HL-60 (cell line): ENCODE data around the gene OR52D1.

ENCODE experiments used
- DNase-seq, 2 experiments: peaks; one replicate each; pipeline ENCODE4 v3.0.0-alpha.2; 2010 to 2020; ENCODE audit warnings: low read depth in 1 of 2, low spot score in 1 of 2
- H3K27ac ChIP-seq: fragments of 250-450 bp; sonication (Bioruptor Pico); replicated peaks from 2 replicates; pipeline ENCODE4 v1.5.1; 2020; ENCODE audit warnings: mild to moderate bottlenecking, moderate library complexity
- H3K27me3 ChIP-seq: fragments of 250-450 bp; sonication (Bioruptor Pico); 2 replicates; pipeline ENCODE4 v1.5.1; 2021; ENCODE audit warnings: mild to moderate bottlenecking, moderate library complexity; ENCODE audit not compliant: insufficient read depth, poor library complexity, severe bottlenecking
- H3K4me3 ChIP-seq: replicated peaks from 2 replicates; pipeline ENCODE4 v1.5.1; 2011; ENCODE audit warnings: mild to moderate bottlenecking, control low read depth, low read length; ENCODE audit not compliant: insufficient read depth
- GABPA ChIP-seq: IDR thresholded peaks from 2 replicates; pipeline ENCODE4 v1.6.1; 2012; ENCODE audit warnings: low read depth
- POLR2AphosphoS5 ChIP-seq: IDR thresholded peaks from 2 replicates; pipeline ENCODE4 v1.6.1; 2012; ENCODE audit warnings: low read depth
- SPI1 ChIP-seq: IDR thresholded peaks from 2 replicates; pipeline ENCODE4 v1.6.1; 2012; ENCODE audit warnings: low read depth, mild to moderate bottlenecking, borderline replicate concordance
- TF ChIP-seq, protein P1 (sequence below): IDR thresholded peaks from one replicate; pipeline ENCODE4 v1.5.1; 2011; ENCODE audit warnings: low read length, control low read depth, inconsistent platforms; ENCODE audit not compliant: insufficient read depth
- TF ChIP-seq, protein P2 (sequence below): IDR thresholded peaks from 2 replicates; pipeline ENCODE4 v1.6.1; 2012; ENCODE audit warnings: low read depth; ENCODE audit not compliant: insufficient replicate concordance

The OR52D1 gene

GRCh38 chr11:5536482-5536881 lies 48.0 kb downstream of the OR52D1 start:
- peaks cover 2% of the 10 kb centered on the region for H3K27me3 ChIP-seq
- no peak overlapping the region for H3K4me3 ChIP-seq
- H3K27ac ChIP-seq = no peak overlapping the region
- no peak for DNase-seq
- TF ChIP-seq, protein P1, sequence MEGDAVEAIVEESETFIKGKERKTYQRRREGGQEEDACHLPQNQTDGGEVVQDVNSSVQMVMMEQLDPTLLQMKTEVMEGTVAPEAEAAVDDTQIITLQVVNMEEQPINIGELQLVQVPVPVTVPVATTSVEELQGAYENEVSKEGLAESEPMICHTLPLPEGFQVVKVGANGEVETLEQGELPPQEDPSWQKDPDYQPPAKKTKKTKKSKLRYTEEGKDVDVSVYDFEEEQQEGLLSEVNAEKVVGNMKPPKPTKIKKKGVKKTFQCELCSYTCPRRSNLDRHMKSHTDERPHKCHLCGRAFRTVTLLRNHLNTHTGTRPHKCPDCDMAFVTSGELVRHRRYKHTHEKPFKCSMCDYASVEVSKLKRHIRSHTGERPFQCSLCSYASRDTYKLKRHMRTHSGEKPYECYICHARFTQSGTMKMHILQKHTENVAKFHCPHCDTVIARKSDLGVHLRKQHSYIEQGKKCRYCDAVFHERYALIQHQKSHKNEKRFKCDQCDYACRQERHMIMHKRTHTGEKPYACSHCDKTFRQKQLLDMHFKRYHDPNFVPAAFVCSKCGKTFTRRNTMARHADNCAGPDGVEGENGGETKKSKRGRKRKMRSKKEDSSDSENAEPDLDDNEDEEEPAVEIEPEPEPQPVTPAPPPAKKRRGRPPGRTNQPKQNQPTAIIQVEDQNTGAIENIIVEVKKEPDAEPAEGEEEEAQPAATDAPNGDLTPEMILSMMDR = no peak
- TF ChIP-seq SPI1 = no peak
- no peak for TF ChIP-seq POLR2AphosphoS5
- no peak for TF ChIP-seq GABPA
- TF ChIP-seq, protein P2, sequence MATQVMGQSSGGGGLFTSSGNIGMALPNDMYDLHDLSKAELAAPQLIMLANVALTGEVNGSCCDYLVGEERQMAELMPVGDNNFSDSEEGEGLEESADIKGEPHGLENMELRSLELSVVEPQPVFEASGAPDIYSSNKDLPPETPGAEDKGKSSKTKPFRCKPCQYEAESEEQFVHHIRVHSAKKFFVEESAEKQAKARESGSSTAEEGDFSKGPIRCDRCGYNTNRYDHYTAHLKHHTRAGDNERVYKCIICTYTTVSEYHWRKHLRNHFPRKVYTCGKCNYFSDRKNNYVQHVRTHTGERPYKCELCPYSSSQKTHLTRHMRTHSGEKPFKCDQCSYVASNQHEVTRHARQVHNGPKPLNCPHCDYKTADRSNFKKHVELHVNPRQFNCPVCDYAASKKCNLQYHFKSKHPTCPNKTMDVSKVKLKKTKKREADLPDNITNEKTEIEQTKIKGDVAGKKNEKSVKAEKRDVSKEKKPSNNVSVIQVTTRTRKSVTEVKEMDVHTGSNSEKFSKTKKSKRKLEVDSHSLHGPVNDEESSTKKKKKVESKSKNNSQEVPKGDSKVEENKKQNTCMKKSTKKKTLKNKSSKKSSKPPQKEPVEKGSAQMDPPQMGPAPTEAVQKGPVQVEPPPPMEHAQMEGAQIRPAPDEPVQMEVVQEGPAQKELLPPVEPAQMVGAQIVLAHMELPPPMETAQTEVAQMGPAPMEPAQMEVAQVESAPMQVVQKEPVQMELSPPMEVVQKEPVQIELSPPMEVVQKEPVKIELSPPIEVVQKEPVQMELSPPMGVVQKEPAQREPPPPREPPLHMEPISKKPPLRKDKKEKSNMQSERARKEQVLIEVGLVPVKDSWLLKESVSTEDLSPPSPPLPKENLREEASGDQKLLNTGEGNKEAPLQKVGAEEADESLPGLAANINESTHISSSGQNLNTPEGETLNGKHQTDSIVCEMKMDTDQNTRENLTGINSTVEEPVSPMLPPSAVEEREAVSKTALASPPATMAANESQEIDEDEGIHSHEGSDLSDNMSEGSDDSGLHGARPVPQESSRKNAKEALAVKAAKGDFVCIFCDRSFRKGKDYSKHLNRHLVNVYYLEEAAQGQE = no peak
